Cardiac muscle cell (in vitro differentiated cells and primary cell): Measurements from ENCODE around the gene IGFN1. TPM values are rescaled to one million over a fixed set of nuclear protein-coding genes. Genes with fewer than 3 reads are reported as not detected.

ENCODE experiments used
- DNase-seq, 2 donors: peaks; one replicate each; pipeline versions ENCODE4 v3.0.0 to v3.0.0-alpha.2; 2010 to 2017; ENCODE audit warnings: low read depth in 1 of 2, low spot score in 1 of 2
- H3K27ac ChIP-seq: fragments of 200-600 bp; sonication (generic); 2 replicates; pipeline ENCODE4 v1.5.1; 2016
- H3K27me3 ChIP-seq: fragments of 200-600 bp; sonication (generic); 2 replicates; pipeline ENCODE4 v1.6.0; 2016; ENCODE audit warnings: control low read depth
- H3K36me3 ChIP-seq: fragments of 200-600 bp; sonication (generic); 2 replicates; pipeline ENCODE4 v1.5.1; 2016; ENCODE audit warnings: control low read depth
- H3K4me1 ChIP-seq: fragments of 200-600 bp; sonication (generic); 2 replicates; pipeline ENCODE4 v1.8.1; 2017; ENCODE audit warnings: low read depth, mild to moderate bottlenecking, mixed run types
- H3K4me3 ChIP-seq: fragments of 200-600 bp; sonication (generic); 2 replicates; pipeline ENCODE4 v1.5.1; 2016; ENCODE audit warnings: mild to moderate bottlenecking
- H3K9me3 ChIP-seq: fragments of 200-600 bp; sonication (generic); 2 replicates; pipeline ENCODE4 v1.5.1; 2017; ENCODE audit warnings: low read depth, mild to moderate bottlenecking, control low read depth
- polyA plus RNA-seq: library from polyadenylated mRNA; unstranded; fragments of >200 nt; fragmentation: Nextera tagmentation; extraction: Ambion mirVana; gene quantifications from 2 replicates; pipeline ENCODE4 v1.2.1, GENCODE V29; 2016
- total RNA-seq: library from RNA; depleted of rRNA; stranded (reverse); fragments of >200 nt; gene quantifications from 2 replicates; pipeline ENCODE4 v1.2.3, GENCODE V29; 2016
- TF ChIP-seq, protein P1 (sequence below): IDR thresholded peaks from 2 replicates; pipeline ENCODE4 v1.5.1; 2012; ENCODE audit warnings: low read depth, mild to moderate bottlenecking, low read length

The IGFN1 gene
- total and polyA plus RNA-seq, 2 experiments from 2014 or later, result not detected

GRCh38 chr1:201266774-201267173 is 76.2 kb downstream of the IGFN1 start:
- peaks cover 11% of the 10 kb centered on the region for H3K27me3 ChIP-seq
- H3K36me3 ChIP-seq, result no peaks in the 10 kb centered on the region
- DNase-seq, result peak in 1 of 2 donors; percentile 80
- H3K4me1 ChIP-seq, result peaks cover 7% of the 10 kb centered on the region
- H3K9me3 ChIP-seq, result no peaks in the 10 kb centered on the region
- TF ChIP-seq, protein P1, sequence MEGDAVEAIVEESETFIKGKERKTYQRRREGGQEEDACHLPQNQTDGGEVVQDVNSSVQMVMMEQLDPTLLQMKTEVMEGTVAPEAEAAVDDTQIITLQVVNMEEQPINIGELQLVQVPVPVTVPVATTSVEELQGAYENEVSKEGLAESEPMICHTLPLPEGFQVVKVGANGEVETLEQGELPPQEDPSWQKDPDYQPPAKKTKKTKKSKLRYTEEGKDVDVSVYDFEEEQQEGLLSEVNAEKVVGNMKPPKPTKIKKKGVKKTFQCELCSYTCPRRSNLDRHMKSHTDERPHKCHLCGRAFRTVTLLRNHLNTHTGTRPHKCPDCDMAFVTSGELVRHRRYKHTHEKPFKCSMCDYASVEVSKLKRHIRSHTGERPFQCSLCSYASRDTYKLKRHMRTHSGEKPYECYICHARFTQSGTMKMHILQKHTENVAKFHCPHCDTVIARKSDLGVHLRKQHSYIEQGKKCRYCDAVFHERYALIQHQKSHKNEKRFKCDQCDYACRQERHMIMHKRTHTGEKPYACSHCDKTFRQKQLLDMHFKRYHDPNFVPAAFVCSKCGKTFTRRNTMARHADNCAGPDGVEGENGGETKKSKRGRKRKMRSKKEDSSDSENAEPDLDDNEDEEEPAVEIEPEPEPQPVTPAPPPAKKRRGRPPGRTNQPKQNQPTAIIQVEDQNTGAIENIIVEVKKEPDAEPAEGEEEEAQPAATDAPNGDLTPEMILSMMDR, result no peak
- no peak overlapping the region for H3K27ac ChIP-seq
- H3K4me3 ChIP-seq, result no peak overlapping the region

DNA sequence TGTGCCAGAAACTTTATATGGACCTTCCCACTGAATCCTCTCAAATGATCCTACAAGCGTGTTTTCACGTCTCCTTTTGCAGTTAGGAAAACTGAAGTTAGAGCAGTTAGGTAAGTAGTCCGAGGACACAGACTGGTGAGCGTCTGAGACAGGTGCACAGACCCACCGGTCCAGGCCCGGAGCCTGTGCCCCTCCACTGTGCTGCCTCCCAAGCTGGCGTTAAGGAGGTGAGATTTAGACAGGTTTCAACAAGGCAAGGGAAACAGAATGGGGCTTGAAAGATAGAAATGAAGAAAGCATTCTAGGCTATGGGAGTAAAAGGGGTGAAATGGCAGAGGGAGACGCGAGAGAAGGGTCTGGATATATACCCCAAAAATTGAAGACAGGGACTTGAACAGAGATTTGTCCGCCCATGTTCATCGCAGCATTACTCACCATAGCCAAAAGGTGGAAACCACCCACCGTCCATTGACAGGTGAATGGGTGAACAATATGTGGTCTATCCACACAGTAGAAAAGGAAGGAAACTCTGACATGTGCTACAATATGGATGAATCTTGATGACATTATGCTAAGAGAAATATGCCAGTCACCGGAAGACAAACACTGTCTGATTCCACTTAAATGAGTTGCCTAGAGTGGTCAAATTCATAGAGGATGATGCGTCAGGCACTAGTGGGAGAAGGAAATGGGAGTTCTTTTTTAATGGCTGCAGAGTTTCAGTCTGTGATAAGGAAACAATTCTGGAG is 77.0 kb downstream of the IGFN1 start:
- H3K4me3 ChIP-seq, result no peak overlapping the region
- H3K4me1 ChIP-seq, result peaks cover 7% of the 10 kb centered on the region
- peaks cover 11% of the 10 kb centered on the region for H3K27me3 ChIP-seq
- DNase-seq, result no peak
- TF ChIP-seq, protein P1, result no peak
- H3K27ac ChIP-seq, result no peak overlapping the region
- no peaks in the 10 kb centered on the region for H3K36me3 ChIP-seq
- no peaks in the 10 kb centered on the region for H3K9me3 ChIP-seq

DNA sequence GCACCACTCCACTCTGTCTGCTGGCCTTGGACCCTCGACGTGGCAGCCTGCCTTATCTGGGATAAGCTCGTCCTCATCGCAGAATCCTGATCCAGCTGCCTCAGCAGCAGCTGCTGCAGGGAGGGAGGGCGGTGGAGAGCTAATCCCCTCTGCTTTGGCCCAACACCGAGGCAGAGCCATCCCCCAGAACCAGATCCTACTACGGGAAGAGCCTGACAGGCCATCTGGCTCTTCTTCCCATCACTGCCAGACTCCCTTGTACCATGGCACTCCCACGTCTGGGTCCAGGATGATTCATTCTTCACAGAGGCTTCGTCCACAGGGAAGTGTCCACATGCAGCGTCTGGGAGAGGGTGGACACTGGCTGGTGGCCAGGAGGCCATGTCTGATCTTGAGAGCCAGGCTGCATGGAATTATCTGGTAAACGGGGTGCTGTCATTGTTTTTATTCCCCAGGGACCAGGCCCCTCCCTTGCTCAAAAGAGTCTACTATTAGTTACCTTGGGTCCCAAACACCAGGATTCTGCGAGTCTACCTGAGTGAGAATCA is 78.1 kb downstream of the IGFN1 start:
- H3K36me3 ChIP-seq, result no peaks in the 10 kb centered on the region
- H3K9me3 ChIP-seq, result no peaks in the 10 kb centered on the region
- no peak overlapping the region for H3K27ac ChIP-seq
- DNase-seq, result peak; percentile 41 to 88
- no peak overlapping the region for H3K4me3 ChIP-seq
- TF ChIP-seq, protein P1, result no peak
- H3K4me1 ChIP-seq, result peaks cover 7% of the 10 kb centered on the region
- peaks cover 11% of the 10 kb centered on the region for H3K27me3 ChIP-seq

- Histone ChIP-seq H3K27me3 (peaks cover 11% of the 10 kb centered on the region), H3K4me1 (peaks cover 7% of the 10 kb centered on the region), H3K36me3 (no peaks in the 10 kb centered on the region), H3K27ac (no peak overlapping the region), H3K9me3 (no peaks in the 10 kb centered on the region), H3K4me3 (no peak overlapping the region)
- TF ChIP-seq, protein P1, result no peak
- DNase-seq, result no peak
These were observed 78.7 kb downstream of the IGFN1 start for GRCh38 chr1:201269281-201269680.

DNA sequence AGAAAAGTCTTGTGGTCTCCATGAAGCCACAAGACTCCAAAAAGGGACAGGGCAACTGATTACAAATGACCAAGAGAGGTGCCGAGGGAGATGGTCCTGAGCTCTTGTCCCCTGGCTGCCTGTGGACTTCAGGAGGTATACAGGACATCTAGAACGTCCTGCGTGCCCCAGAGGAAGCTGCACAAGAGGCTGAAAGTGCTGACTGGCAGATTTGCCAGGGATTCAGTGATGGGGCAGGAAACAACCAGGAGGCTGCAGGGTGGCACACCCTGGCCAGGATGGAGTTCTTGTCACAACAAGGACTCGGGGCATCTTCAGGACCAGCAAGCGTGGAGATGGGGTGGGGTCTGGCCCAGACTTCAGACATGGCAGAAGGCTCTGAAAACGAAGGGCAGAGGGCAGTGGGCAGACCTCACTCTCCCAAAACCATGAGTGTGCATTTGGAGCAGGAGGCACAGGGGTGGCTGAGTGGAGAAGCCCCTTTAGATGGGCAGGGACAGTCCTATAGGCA is 79.3 kb downstream of the IGFN1 start:
- TF ChIP-seq, protein P1, result no peak
- Histone ChIP-seq H3K36me3 (no peaks in the 10 kb centered on the region), H3K4me3 (no peak overlapping the region), H3K27me3 (peaks cover 11% of the 10 kb centered on the region), H3K9me3 (no peaks in the 10 kb centered on the region), H3K4me1 (peaks cover 7% of the 10 kb centered on the region), H3K27ac (no peak overlapping the region)
- DNase-seq, result no peak
